CD4-positive, alpha-beta T cell (primary cell): ENCODE measurements around the gene SFRP5. TPM values are rescaled to one million over a fixed set of nuclear protein-coding genes. Genes with fewer than 3 reads are reported as not detected.

ENCODE experiments used
- ATAC-seq: fragments of 200-7000 bp; cut with Tn5 transposase; one replicate; pipeline ENCODE4 v1.10.0; 2022; ENCODE audit warnings: mild to moderate bottlenecking; ENCODE audit not compliant: poor library complexity
- CTCF ChIA-PET: fragments of 350-600 bp; sonication (Branson Sonifier 250); formaldehyde crosslinking; loops from one replicate; lab custom pipeline; 2021; ENCODE audit warnings: antibody characterized with exemption, inconsistent platforms; lab: Charles Lee
- POLR2A ChIA-PET: fragments of 350-600 bp; sonication (Branson Sonifier 250); formaldehyde crosslinking; loops from one replicate; lab custom pipeline; 2021; ENCODE audit warnings: antibody characterized with exemption, inconsistent platforms; lab: Charles Lee
- DNase-seq, 14 experiments: peaks; one replicate each; pipeline ENCODE4 v3.0.0-alpha.2; 2013 to 2020; ENCODE audit warnings: mixed read lengths in 2 of 14
- H3K27ac ChIP-seq, 2 donors: one replicate each; pipeline versions ENCODE4 v1.5.1 to v1.7.0; 2013; ENCODE audit warnings: low read length in 2 of 2, low read depth in 1 of 2, mild to moderate bottlenecking in 1 of 2
- H3K27me3 ChIP-seq, 2 experiments: 1 replicate in 1 of 2; 2 replicates in 1 of 2; pipeline versions ENCODE4 v1.6.1 to v1.7.0; 2013; ENCODE audit warnings: low read length in 2 of 2, control low read depth in 1 of 2, mild to moderate bottlenecking in 1 of 2, moderate library complexity in 1 of 2; ENCODE audit not compliant: insufficient read depth in 2 of 2, control insufficient read depth in 1 of 2
- H3K36me3 ChIP-seq: one replicate; pipeline ENCODE4 v1.6.1; 2013; ENCODE audit warnings: low read length, control low read depth; ENCODE audit not compliant: insufficient read depth
- H3K4me1 ChIP-seq: one replicate; pipeline ENCODE4 v1.6.1; 2013; ENCODE audit warnings: low read length, control low read depth; ENCODE audit not compliant: insufficient read depth
- H3K4me3 ChIP-seq: one replicate; pipeline ENCODE4 v1.5.1; 2013; ENCODE audit warnings: mild to moderate bottlenecking, low read length, moderate library complexity
- H3K9me3 ChIP-seq, 2 experiments: 1 replicate in 1 of 2; 2 replicates in 1 of 2; pipeline versions ENCODE4 v1.6.1 to v1.7.0; 2013; ENCODE audit warnings: low read length in 2 of 2, mild to moderate bottlenecking in 2 of 2, control low read depth in 1 of 2, moderate library complexity in 1 of 2; ENCODE audit not compliant: control insufficient read depth in 1 of 2, insufficient read depth in 1 of 2
- H3K27ac Mint-ChIP-seq: one replicate; pipeline ENCODE4 v1.8.0; 2020; ENCODE audit warnings: mixed read lengths
- H3K27me3 Mint-ChIP-seq: one replicate; pipeline ENCODE4 v1.8.0; 2021; ENCODE audit warnings: mixed read lengths
- H3K36me3 Mint-ChIP-seq: one replicate; pipeline ENCODE4 v1.8.0; 2021; ENCODE audit warnings: low read depth, mixed read lengths
- H3K4me1 Mint-ChIP-seq: one replicate; pipeline ENCODE4 v1.8.0; 2021; ENCODE audit warnings: low read depth, mixed read lengths
- H3K4me3 Mint-ChIP-seq: one replicate; pipeline ENCODE4 v1.8.0; 2020; ENCODE audit warnings: mild to moderate bottlenecking, mixed read lengths
- H3K9me3 Mint-ChIP-seq: one replicate; pipeline ENCODE4 v1.8.0; 2020; ENCODE audit warnings: mixed read lengths
- intact Hi-C, 2 experiments: fragments of 100-400 bp; cut with DNase I in 1 of 2; cut with micrococcal nuclease in 1 of 2; formaldehyde crosslinking; loops; one replicate each; pipeline versions ENCODE4 v1.15.1 to v1.9.0; 2023 to 2025; cut with DNase I, micrococcal nuclease
- total RNA-seq, 174 experiments: library from RNA in 2 of 174; stranded (reverse) in 2 of 174; gene quantifications; one replicate each; pipeline ENCODE4 v1.2.3 and lab custom pipeline; 2021 to 2026
- TF ChIP-seq, protein P1 (sequence below): fragments of 200-600 bp; IDR thresholded peaks from one replicate; pipeline ENCODE4 v1.8.0; 2022; ENCODE audit warnings: antibody characterized with exemption, mild to moderate bottlenecking

The SFRP5 gene
- total RNA-seq, 2 experiments from 2014 or later, result not detected

DNA sequence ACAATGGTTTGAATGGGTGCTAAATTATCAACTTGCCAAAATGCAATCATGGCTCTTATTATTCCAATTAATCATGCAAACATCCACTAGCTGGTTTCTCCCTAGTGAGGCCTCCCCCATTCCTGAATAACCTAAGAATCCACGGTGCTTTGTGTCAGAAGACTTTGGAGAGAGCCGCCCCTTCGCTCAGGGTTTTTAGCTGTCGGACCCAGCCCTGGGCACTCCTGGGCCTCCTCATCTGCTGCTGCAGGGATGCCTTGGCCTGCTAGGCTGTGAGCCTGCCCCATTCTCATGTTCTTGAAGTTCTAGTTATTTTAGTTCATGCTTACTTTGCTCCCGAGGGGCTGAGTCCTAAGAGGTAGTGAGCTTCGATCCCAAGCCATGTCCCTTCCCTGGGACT is 34.1 kb upstream of the SFRP5 start:
- intact Hi-C loops, result no loop called here
- DNase-seq, result no peak
- H3K27me3 ChIP-seq, result no peaks in the 10 kb centered on the region
- ChIA-PET POLR2A (no interaction called here), CTCF (no interaction called here)
- no peaks in the 10 kb centered on the region for H3K36me3 Mint-ChIP-seq
- H3K4me1 Mint-ChIP-seq, result no peaks in the 10 kb centered on the region
- no peaks in the 10 kb centered on the region for H3K9me3 ChIP-seq
- H3K27ac Mint-ChIP-seq, result no peak overlapping the region
- H3K4me3 ChIP-seq, result no peak overlapping the region
- no peaks in the 10 kb centered on the region for H3K4me1 ChIP-seq
- H3K27ac ChIP-seq, result no peak overlapping the region
- H3K4me3 Mint-ChIP-seq, result no peak overlapping the region
- no peaks in the 10 kb centered on the region for H3K36me3 ChIP-seq
- ATAC-seq, result no peak
- TF ChIP-seq, protein P1, sequence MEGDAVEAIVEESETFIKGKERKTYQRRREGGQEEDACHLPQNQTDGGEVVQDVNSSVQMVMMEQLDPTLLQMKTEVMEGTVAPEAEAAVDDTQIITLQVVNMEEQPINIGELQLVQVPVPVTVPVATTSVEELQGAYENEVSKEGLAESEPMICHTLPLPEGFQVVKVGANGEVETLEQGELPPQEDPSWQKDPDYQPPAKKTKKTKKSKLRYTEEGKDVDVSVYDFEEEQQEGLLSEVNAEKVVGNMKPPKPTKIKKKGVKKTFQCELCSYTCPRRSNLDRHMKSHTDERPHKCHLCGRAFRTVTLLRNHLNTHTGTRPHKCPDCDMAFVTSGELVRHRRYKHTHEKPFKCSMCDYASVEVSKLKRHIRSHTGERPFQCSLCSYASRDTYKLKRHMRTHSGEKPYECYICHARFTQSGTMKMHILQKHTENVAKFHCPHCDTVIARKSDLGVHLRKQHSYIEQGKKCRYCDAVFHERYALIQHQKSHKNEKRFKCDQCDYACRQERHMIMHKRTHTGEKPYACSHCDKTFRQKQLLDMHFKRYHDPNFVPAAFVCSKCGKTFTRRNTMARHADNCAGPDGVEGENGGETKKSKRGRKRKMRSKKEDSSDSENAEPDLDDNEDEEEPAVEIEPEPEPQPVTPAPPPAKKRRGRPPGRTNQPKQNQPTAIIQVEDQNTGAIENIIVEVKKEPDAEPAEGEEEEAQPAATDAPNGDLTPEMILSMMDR, result no peak
- no peaks in the 10 kb centered on the region for H3K27me3 Mint-ChIP-seq
- no peaks in the 10 kb centered on the region for H3K9me3 Mint-ChIP-seq

DNA sequence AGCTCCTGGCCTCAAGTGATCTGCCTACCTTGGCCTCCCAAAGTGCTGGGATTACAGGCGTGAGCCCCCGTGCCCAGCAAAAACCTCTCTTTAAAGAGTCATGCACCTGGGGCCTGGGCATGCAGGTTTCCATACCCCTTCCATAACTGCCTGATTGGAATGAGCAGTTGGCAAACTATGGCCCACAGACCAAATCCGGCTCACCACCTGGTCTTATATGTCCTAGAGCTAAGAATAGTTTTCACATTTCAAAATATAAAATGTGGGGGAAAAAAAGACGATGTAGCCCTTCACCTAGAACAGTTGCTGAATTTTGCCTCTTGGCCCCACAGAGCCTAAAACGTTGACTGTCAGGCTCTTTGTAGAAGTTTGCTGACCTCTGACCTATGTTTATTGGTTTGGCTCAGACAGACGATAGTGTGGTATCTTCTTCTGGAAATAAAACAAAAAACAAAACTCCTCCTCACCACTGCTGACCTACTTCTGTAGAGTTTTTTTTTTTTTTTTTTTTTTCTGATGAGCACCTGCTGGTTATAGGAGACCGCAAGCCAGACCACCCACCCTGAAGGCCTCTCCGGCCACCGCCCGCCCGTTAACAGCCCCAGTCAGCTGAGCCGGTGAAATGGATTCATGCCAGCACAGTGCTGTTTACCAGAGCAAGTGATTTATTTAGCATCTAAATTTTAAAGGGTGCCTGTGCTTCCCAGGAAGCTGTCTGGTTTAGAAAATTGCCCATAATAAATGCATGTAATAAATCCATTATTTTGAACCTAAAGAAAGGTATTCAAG is 33.5 kb upstream of the SFRP5 start:
- Histone ChIP-seq H3K27me3 (no peaks in the 10 kb centered on the region), H3K4me3 (no peak overlapping the region), H3K36me3 (no peaks in the 10 kb centered on the region), H3K4me1 (no peaks in the 10 kb centered on the region), H3K9me3 (no peaks in the 10 kb centered on the region), H3K27ac (no peak overlapping the region)
- Mint-ChIP-seq H3K27ac (no peak overlapping the region), H3K36me3 (no peaks in the 10 kb centered on the region), H3K4me3 (no peak overlapping the region), H3K27me3 (no peaks in the 10 kb centered on the region), H3K9me3 (no peaks in the 10 kb centered on the region), H3K4me1 (no peaks in the 10 kb centered on the region)
- ATAC-seq (no peak), DNase-seq (peak in 1 of 14 experiments; percentile 10)
- ChIA-PET POLR2A (interaction anchor here (0.6 kb wide), 1 partner anchor 9 kb away, joined by 4 read pairs; no protein-coding TSS in a partner anchor), CTCF (no interaction called here)
- TF ChIP-seq, protein P1, result no peak
- intact Hi-C loops, result no loop called here

DNA sequence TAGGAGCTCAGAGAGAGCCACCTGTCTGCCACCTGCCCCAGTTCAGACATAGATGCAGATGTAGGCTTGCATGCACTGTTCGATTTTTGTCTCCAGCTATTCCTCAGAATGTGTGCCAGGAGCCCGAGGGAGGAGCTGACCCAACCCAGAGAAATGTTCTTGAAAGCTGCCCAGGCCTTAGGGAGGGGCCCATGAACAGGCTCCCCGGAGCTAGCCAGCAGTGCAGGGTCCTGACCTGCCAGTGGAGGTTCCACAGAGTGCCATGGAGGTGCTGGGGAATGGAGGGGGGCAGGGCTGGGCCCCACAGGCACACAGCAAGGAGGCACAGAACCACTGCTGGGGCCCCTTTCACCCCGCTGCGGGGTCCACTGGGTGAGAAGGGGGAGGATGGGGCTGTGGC is 29.6 kb upstream of the SFRP5 start:
- intact Hi-C loops, result no loop called here
- peaks cover 13% of the 10 kb centered on the region for H3K4me1 ChIP-seq
- DNase-seq, result no peak
- CTCF ChIA-PET, result no interaction called here
- POLR2A ChIA-PET, result no interaction called here
- peaks cover 4 to 13% of the 10 kb centered on the region in 2 experiments for H3K9me3 ChIP-seq
- H3K27me3 Mint-ChIP-seq, result no peaks in the 10 kb centered on the region
- peaks cover 15% of the 10 kb centered on the region for H3K4me1 Mint-ChIP-seq
- no peaks in the 10 kb centered on the region for H3K27me3 ChIP-seq
- H3K36me3 Mint-ChIP-seq, result no peaks in the 10 kb centered on the region
- no peak for ATAC-seq
- no peak overlapping the region for H3K4me3 ChIP-seq
- no peaks in the 10 kb centered on the region for H3K36me3 ChIP-seq
- H3K27ac Mint-ChIP-seq, result no peak overlapping the region
- H3K4me3 Mint-ChIP-seq, result no peak overlapping the region
- TF ChIP-seq, protein P1, result no peak
- H3K9me3 Mint-ChIP-seq, result no peaks in the 10 kb centered on the region
- no peak overlapping the region for H3K27ac ChIP-seq
